Left lung (tissue), 10 donors: Measurements from ENCODE around the gene SLC22A5. TPM values are rescaled to one million over a fixed set of nuclear protein-coding genes. Genes with fewer than 3 reads are reported as not detected.

Experiments used
- ATAC-seq: fragments of 200-7000 bp; cut with Tn5 transposase; one replicate; pipeline ENCODE4 v1.9.1; 2020; ENCODE audit warnings: moderate library complexity
- DNase-seq, 4 donors: peaks; one replicate each; pipeline ENCODE4 v3.0.0-alpha.2; 2013 to 2020
- H3K27ac ChIP-seq, 2 donors: fragments of 200-600 bp; sonication (generic) in 1 of 2; one replicate each; pipeline versions ENCODE4 v1.5.0 to v1.8.0; 2020 to 2021
- H3K27me3 ChIP-seq, 2 donors: fragments of 200-600 bp; sonication (generic) in 1 of 2; one replicate each; pipeline versions ENCODE4 v1.5.0 to v1.8.0; 2020 to 2021
- H3K36me3 ChIP-seq, 2 donors: fragments of 200-600 bp; sonication (generic) in 1 of 2; one replicate each; pipeline versions ENCODE4 v1.5.0 to v1.8.0; 2020 to 2021
- H3K4me1 ChIP-seq, 2 donors: fragments of 200-600 bp; one replicate each; pipeline ENCODE4 v1.8.0; 2021
- H3K4me3 ChIP-seq, 2 donors: fragments of 200-600 bp; sonication (generic) in 1 of 2; one replicate each; pipeline versions ENCODE4 v1.5.0 to v1.8.0; 2020 to 2021; ENCODE audit warnings: mild to moderate bottlenecking in 1 of 2
- H3K9me3 ChIP-seq, 2 donors: fragments of 200-600 bp; sonication (generic) in 1 of 2; one replicate each; pipeline versions ENCODE4 v1.5.0 to v1.8.0; 2020 to 2021
- intact Hi-C, 2 donors: fragments of 100-400 bp; cut with DNase I; formaldehyde crosslinking; loops; one replicate each; pipeline versions ENCODE4 v1.11.2 to v1.14.2; 2022
- polyA plus RNA-seq, 6 donors: library from polyadenylated mRNA; unstranded; fragments of 120-200 nt; gene quantifications; one replicate each; pipeline ENCODE4 v1.2.1, GENCODE V29; 2013; ENCODE audit not compliant: insufficient read length in 6 of 6
- total RNA-seq, 2 donors: library from RNA; stranded (reverse); fragmentation: NEBNext Ultra II Directional; extraction: Animal tissue kit (Norgen Biotek cat#: 25700); gene quantifications; one replicate each; pipeline ENCODE4 v1.2.1, GENCODE V29; 2021
- TF ChIP-seq, protein P1 (sequence below), 2 donors: fragments of 200-600 bp; sonication (generic) in 1 of 2; IDR thresholded peaks; one replicate each; pipeline versions ENCODE4 v1.5.0 to v1.8.0; 2021; ENCODE audit warnings: antibody characterized with exemption in 2 of 2
- donor health status: DM: no; HTN: yes; CAD: no.
- donor health status: DM: no; HTN: no; CAD: no.

Gene SLC22A5
- total and polyA plus RNA-seq, 8 donors = 9.5 to 17.6 (median 14.2) TPM

DNA sequence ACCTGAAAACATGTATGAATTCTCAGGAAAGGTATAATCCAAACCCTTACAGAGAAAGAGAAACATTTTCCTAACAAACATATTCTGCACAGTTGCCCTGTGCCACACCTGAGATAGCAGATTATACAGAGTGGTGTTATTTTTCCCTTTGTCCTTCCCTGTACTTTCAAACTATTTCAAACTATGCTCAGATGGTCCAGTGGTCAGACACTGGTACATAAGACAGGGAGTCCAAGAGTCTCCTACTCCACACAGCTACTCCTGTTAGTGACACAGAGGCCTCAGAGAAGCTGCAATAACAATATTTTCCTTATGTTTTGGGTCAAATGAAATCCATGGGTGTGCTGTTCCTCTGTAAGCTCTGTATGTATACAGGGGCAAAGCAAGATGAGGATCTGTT lies 30.0 kb upstream of the SLC22A5 start:
- Histone ChIP-seq H3K27ac (no peak overlapping the region), H3K27me3 (no peaks in the 10 kb centered on the region), H3K9me3 (no peaks in the 10 kb centered on the region), H3K4me1 (no peaks in the 10 kb centered on the region), H3K36me3 (peaks cover 0 to 40% of the 10 kb centered on the region in 2 donors), H3K4me3 (no peak overlapping the region)
- ATAC-seq (no peak), DNase-seq (no peak)
- intact Hi-C loops = no loop called here
- TF ChIP-seq, protein P1, sequence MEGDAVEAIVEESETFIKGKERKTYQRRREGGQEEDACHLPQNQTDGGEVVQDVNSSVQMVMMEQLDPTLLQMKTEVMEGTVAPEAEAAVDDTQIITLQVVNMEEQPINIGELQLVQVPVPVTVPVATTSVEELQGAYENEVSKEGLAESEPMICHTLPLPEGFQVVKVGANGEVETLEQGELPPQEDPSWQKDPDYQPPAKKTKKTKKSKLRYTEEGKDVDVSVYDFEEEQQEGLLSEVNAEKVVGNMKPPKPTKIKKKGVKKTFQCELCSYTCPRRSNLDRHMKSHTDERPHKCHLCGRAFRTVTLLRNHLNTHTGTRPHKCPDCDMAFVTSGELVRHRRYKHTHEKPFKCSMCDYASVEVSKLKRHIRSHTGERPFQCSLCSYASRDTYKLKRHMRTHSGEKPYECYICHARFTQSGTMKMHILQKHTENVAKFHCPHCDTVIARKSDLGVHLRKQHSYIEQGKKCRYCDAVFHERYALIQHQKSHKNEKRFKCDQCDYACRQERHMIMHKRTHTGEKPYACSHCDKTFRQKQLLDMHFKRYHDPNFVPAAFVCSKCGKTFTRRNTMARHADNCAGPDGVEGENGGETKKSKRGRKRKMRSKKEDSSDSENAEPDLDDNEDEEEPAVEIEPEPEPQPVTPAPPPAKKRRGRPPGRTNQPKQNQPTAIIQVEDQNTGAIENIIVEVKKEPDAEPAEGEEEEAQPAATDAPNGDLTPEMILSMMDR (IDR thresholded peaks at IDR 0.05) = no peak

DNA sequence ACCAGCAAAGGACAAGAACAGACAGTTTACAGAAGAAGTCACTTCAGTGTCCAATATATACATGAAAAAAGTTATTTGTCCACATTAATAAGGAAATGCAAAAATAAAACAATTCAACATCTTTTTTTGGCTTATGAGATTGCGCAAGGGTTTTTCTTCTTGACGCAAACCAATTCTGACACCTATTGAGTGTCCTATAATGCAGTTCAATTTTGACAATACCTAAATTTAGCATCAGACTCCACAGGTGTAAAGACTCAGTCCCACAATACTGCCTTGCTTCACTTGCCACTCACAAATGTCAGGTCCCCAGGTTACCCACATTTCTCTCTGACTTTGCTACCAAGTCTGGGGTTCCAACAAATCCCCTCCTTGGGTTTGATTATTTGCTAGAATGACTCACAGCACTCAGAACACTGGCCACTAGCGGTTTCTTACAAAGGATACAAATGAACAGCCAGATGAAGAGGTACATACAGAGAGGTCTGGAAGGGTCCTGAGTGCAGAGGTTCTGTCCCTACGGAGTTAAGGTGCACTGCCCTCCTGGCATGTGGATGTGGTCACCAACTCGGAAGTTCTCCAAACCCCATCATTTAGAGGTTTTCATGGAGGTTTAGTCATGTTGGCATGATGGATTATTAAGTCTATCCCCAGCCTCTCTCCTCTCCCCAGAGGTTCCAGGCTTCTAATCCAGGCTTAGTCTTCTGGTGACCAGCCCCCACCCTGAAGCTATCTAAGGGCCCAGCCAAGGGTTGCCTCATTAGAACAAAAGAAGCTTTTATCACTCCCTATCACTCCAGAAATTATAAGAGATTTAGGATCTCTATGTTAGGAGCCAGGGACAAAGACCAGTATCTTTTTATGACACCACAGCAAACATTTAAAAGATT lies 27.0 kb upstream of the SLC22A5 start:
- Histone ChIP-seq H3K27ac (no peak overlapping the region), H3K4me3 (no peak overlapping the region), H3K27me3 (no peaks in the 10 kb centered on the region), H3K4me1 (no peaks in the 10 kb centered on the region), H3K9me3 (no peaks in the 10 kb centered on the region), H3K36me3 (peaks cover 0 to 22% of the 10 kb centered on the region in 2 donors)
- intact Hi-C loops = no loop called here
- no peak for ATAC-seq
- no peak for DNase-seq
- TF ChIP-seq, protein P1 (IDR thresholded peaks at IDR 0.05) = no peak

DNA sequence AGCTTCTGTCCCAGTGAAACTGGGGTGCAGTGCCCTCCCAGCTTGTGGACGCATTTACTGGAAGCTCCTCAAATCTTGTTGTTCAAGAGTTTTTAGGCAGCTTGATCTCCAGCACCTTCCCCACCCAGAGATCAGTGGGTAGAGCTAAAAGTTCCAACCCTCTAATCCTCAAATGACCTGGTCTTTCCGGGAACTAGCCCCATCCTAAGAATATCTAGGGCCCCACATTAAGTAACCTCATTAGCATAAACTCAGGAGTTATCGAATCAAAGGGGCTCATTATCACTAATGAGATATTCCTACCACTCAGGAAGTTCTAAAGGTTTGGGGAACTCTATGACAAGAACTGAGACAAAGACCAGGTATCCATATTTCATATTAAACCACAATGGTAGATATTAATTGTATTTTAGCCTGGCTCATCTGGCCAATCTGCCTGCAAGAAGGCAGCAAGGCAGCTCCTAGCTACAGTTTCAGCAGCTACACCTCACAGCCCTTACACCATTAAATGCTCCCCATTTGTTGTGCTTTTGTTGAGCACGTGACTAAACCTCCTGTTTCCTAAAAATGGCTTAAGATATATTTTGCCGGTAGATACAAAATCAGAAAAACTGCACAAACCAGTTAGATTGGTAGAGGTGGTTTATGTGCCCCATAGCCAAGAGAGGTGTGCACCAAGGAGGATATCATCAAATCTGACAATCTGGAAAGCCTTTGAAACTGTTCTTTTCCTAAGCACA lies 24.6 kb upstream of the SLC22A5 start:
- H3K27me3 ChIP-seq = no peaks in the 10 kb centered on the region
- TF ChIP-seq, protein P1 (IDR thresholded peaks at IDR 0.05) = no peak
- H3K4me1 ChIP-seq = no peaks in the 10 kb centered on the region
- no peak for ATAC-seq
- H3K4me3 ChIP-seq = no peak overlapping the region
- intact Hi-C loops = no loop called here
- peaks cover 0 to 29% of the 10 kb centered on the region in 2 donors for H3K36me3 ChIP-seq
- H3K9me3 ChIP-seq = no peaks in the 10 kb centered on the region
- no peak for DNase-seq
- H3K27ac ChIP-seq = no peak overlapping the region

DNA sequence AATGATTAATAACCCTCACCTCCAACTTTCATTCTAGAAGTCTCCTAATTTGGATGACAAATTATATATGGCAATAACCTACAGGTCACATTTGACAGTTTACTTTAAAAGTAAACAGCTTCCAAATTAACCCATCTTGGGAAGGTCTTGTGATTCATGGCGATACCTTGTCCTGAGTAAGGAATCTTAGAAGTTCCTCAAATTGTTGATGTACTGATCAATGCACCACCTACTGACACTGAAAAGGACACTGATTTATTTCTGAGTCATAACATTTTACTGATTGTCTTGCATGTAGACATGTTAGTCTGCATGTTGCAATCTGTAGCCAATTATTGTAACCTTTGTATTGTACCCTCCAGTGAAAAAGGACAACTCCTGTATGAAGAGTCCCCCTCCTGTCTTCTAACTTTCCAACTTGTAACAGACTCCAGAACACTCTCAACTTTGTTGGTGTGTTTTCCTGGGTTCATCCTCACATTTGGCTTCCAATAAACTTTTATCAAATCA lies 16.0 kb upstream of the SLC22A5 start:
- TF ChIP-seq, protein P1 (IDR thresholded peaks at IDR 0.05) = no peak
- intact Hi-C loops = no loop called here
- Histone ChIP-seq H3K36me3 (peaks cover 0 to 8% of the 10 kb centered on the region in 2 donors), H3K9me3 (no peaks in the 10 kb centered on the region), H3K4me3 (no peak overlapping the region), H3K27me3 (no peaks in the 10 kb centered on the region), H3K4me1 (peaks cover 0 to 15% of the 10 kb centered on the region in 2 donors), H3K27ac (peak overlapping the region in 1 of 2 donors; percentile 84)
- ATAC-seq = no peak
- no peak for DNase-seq
